HG03066 (cell line): Measurements from ENCODE around the gene MYCBP2.
"Not testable (repeated sequence)": the region's sequence is repeated elsewhere in the genome, so short reads cannot be mapped to it uniquely, and the experiment has no call there.

Experiments
- ATAC-seq: cut with Tn5 transposase; IDR thresholded peaks from one replicate; pipeline ENCODE4 v1.9.1; 2021; ENCODE audit warnings: low read depth; ENCODE audit not compliant: unreplicated experiment

MYCBP2 gene

GRCh38 chr13:77326905-77327604 lies at the start of gene MYCBP2:
Gene MYCBP2 (minus strand): TSS chr13:77327094. CDS start chr13:77326775, 319 bp downstream.
- peak; percentile 44 for ATAC-seq

GRCh38 chr13:77375560-77376108 lies 48.7 kb upstream of the MYCBP2 start:
- ATAC-seq, result no peak

- no peak for ATAC-seq
Observed at GRCh38 chr13:77374786-77375185, 47.9 kb upstream of the MYCBP2 start.

GRCh38 chr13:77374339-77374738 lies 47.4 kb upstream of the MYCBP2 start:
- ATAC-seq, result no peak

- no peak for ATAC-seq
Observed at GRCh38 chr13:77373502-77373901, 46.6 kb upstream of the MYCBP2 start.

- no peak for ATAC-seq
Observed at GRCh38 chr13:77372275-77372674, 45.4 kb upstream of the MYCBP2 start.

- no peak for ATAC-seq
Observed at GRCh38 chr13:77370888-77371287, 44.0 kb upstream of the MYCBP2 start.

- ATAC-seq, result no peak
Observed at GRCh38 chr13:77362166-77362565, 35.3 kb upstream of the MYCBP2 start.

- ATAC-seq, result no peak
Observed at GRCh38 chr13:77360032-77360685, 33.3 kb upstream of the MYCBP2 start.

- ATAC-seq, result no peak
Observed at GRCh38 chr13:77359171-77359570, 32.3 kb upstream of the MYCBP2 start.

- no peak for ATAC-seq
Observed at GRCh38 chr13:77358001-77358400, 31.1 kb upstream of the MYCBP2 start.

- no peak for ATAC-seq
Observed at GRCh38 chr13:77356155-77356554, 29.3 kb upstream of the MYCBP2 start.

GRCh38 chr13:77353995-77354394 lies 27.1 kb upstream of the MYCBP2 start:
- ATAC-seq, result no peak

GRCh38 chr13:77351315-77351714 lies 24.4 kb upstream of the MYCBP2 start:
- no peak for ATAC-seq

GRCh38 chr13:77350811-77351210 lies 23.9 kb upstream of the MYCBP2 start:
- no peak for ATAC-seq

GRCh38 chr13:77349365-77349764 lies 22.5 kb upstream of the MYCBP2 start:
- no peak for ATAC-seq

GRCh38 chr13:77347351-77347750 lies 20.5 kb upstream of the MYCBP2 start:
- not testable (repeated sequence) for ATAC-seq

- peak; percentile 60 for ATAC-seq
Observed at GRCh38 chr13:77345150-77345780, 18.4 kb upstream of the MYCBP2 start.

GRCh38 chr13:77343841-77344240 lies 16.9 kb upstream of the MYCBP2 start:
- no peak for ATAC-seq

- ATAC-seq, result peak; percentile 55
Observed at GRCh38 chr13:77339408-77339807, 12.5 kb upstream of the MYCBP2 start.

- peak; percentile 73 for ATAC-seq
Observed at GRCh38 chr13:77338961-77339401, 12.1 kb upstream of the MYCBP2 start.
